DND-41 (cell line): ENCODE measurements around the gene SNAI3.

Experiments used
- CTCF ChIP-seq: IDR thresholded peaks from 2 replicates; pipeline ENCODE4 v1.5.1; 2012; ENCODE audit warnings: borderline replicate concordance, low read length, moderate library complexity, mild to moderate bottlenecking; ENCODE audit not compliant: poor library complexity, severe bottlenecking; ENCODE audit errors: extremely low read depth
- EZH2 ChIP-seq: IDR thresholded peaks from 3 replicates; pipeline ENCODE4 v1.6.1; 2012; ENCODE audit warnings: borderline replicate concordance, low read depth, mild to moderate bottlenecking, moderate library complexity, low read length, inconsistent platforms; ENCODE audit not compliant: severe bottlenecking

DNA sequence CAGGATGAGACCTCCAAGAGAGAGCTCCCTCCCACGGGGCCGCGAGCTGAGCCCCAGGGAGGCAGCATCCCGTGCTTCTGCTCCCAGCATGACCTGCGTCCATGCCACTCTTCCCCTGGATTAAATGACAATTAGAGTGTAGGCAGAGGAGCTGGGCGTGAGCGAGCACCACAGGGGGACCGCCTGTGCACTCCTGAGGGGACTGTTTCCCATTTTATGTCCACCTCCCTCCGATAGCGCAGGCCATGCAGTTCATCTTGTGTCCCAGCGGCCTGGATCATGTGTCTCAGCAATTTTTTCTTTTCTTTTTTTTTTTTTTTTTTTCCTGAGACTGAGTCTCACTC is 53.7 kb downstream of the SNAI3 start:
- TF ChIP-seq CTCF = no peak
- TF ChIP-seq EZH2 = no peak
